Measurements from ENCODE around the gene PAH.

DNA sequence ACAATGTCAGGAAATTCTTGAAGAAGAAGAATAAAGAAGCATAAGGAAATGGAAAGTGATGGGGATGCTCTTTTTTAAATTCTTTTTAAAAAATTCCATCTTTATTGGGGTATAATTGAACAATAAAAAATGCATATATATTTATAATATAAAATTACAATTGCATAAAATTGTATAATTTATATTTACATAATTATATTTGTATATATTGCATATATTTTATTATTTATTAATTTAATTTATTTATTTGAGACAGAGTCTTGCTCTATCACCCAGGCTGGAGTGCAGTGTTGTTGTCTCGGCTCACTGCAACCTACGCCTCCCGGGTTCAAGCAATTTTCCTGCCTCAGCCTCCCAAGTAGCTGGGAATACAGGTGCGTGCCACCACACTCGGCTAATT lies 36.3 kb downstream of the PAH start:
- TF ChIP-seq ESRRA (IDR thresholded peaks at IDR 0.05; ENCODE audit: borderline replicate concordance, low read length) (no peak), CBX8 (IDR thresholded peaks at IDR 0.05) (no peak), REST (IDR thresholded peaks at IDR 0.05) (no peak), SREBF2 (IDR thresholded peaks at IDR 0.05) (no peak), RFX5 (IDR thresholded peaks at IDR 0.05) (no peak), HOXA7 (CRISPR knock-in tag; IDR thresholded peaks at IDR 0.05) (no peak), EP300 (IDR thresholded peaks at IDR 0.05) (no peak), BHLHE40 (IDR thresholded peaks at IDR 0.05; ENCODE audit: low read depth, low read length) (no peak), CEBPB (IDR thresholded peaks at IDR 0.05) (no peak), MAZ (IDR thresholded peaks at IDR 0.05; ENCODE audit: borderline replicate concordance, low read depth, low read length) (no peak)
- TF ChIP-seq, protein P1, sequence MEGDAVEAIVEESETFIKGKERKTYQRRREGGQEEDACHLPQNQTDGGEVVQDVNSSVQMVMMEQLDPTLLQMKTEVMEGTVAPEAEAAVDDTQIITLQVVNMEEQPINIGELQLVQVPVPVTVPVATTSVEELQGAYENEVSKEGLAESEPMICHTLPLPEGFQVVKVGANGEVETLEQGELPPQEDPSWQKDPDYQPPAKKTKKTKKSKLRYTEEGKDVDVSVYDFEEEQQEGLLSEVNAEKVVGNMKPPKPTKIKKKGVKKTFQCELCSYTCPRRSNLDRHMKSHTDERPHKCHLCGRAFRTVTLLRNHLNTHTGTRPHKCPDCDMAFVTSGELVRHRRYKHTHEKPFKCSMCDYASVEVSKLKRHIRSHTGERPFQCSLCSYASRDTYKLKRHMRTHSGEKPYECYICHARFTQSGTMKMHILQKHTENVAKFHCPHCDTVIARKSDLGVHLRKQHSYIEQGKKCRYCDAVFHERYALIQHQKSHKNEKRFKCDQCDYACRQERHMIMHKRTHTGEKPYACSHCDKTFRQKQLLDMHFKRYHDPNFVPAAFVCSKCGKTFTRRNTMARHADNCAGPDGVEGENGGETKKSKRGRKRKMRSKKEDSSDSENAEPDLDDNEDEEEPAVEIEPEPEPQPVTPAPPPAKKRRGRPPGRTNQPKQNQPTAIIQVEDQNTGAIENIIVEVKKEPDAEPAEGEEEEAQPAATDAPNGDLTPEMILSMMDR (IDR thresholded peaks at IDR 0.05) = no peak
- TF ChIP-seq, protein P2, sequence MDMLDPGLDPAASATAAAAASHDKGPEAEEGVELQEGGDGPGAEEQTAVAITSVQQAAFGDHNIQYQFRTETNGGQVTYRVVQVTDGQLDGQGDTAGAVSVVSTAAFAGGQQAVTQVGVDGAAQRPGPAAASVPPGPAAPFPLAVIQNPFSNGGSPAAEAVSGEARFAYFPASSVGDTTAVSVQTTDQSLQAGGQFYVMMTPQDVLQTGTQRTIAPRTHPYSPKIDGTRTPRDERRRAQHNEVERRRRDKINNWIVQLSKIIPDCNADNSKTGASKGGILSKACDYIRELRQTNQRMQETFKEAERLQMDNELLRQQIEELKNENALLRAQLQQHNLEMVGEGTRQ (IDR thresholded peaks at IDR 0.05) = no peak
- TF ChIP-seq, protein P3, sequence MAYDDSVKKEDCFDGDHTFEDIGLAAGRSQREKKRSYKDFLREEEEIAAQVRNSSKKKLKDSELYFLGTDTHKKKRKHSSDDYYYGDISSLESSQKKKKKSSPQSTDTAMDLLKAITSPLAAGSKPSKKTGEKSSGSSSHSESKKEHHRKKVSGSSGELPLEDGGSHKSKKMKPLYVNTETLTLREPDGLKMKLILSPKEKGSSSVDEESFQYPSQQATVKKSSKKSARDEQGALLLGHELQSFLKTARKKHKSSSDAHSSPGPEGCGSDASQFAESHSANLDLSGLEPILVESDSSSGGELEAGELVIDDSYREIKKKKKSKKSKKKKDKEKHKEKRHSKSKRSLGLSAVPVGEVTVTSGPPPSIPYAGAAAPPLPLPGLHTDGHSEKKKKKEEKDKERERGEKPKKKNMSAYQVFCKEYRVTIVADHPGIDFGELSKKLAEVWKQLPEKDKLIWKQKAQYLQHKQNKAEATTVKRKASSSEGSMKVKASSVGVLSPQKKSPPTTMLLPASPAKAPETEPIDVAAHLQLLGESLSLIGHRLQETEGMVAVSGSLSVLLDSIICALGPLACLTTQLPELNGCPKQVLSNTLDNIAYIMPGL (CRISPR knock-in tag; IDR thresholded peaks at IDR 0.05; ENCODE audit: borderline replicate concordance) = no peak
